ENCODE results near the gene AHDC1. TPM values are rescaled to one million over a fixed set of nuclear protein-coding genes. Genes with fewer than 3 reads are reported as not detected.

AHDC1 gene
- polyA plus RNA-seq, 1 donor (not counting 4 experiments of a cell fraction or from before 2014, with no cell fraction given): 4.2 TPM

GRCh38 chr1:27551170-27551952 is 52.6 kb downstream of the AHDC1 start:
- Histone ChIP-seq H3K36me3 (ENCODE audit: control insufficient read depth in 2 of 2, extremely low read depth in 1 of 2, insufficient read depth in 2 of 2, low read length in 2 of 2) (peaks cover 18 to 23% of the 10 kb centered on the region in 2 experiments), H3K4me2 (ENCODE audit: control insufficient read depth, extremely low read depth, insufficient read depth, low read depth, low read length) (no peak overlapping the region)
- dilution Hi-C loops (cut with MboI; ENCODE audit: extremely low pct_ligation_motif_present, low sequenced_read_pairs): no loop called here

GRCh38 chr1:27550510-27551169 is 53.3 kb downstream of the AHDC1 start:
- H3K4me2 ChIP-seq (ENCODE audit: control insufficient read depth, extremely low read depth, insufficient read depth, low read depth, low read length): no peak overlapping the region
- H2AFZ ChIP-seq (ENCODE audit: control insufficient read depth, low read length): no peak overlapping the region
- no peaks in the 10 kb centered on the region for H3K9me1 ChIP-seq (ENCODE audit: control insufficient read depth, extremely low read depth, insufficient read depth, low read length)
- H3K79me2 ChIP-seq (ENCODE audit: control insufficient read depth, insufficient read depth, low read length): peaks cover 2% of the 10 kb centered on the region
- DNase-seq (ENCODE audit: low read depth, low spot score): no peak
- no peaks in the 10 kb centered on the region for H3K27me3 ChIP-seq (ENCODE audit: control insufficient read depth, extremely low read depth, insufficient read depth, low read length)
- H3K27ac ChIP-seq (ENCODE audit: control insufficient read depth, insufficient read depth, low read length): no peak overlapping the region
- H3K4me1 ChIP-seq (ENCODE audit: control insufficient read depth, extremely low read depth, insufficient read depth, low read length): no peaks in the 10 kb centered on the region
- TF ChIP-seq, protein P1, sequence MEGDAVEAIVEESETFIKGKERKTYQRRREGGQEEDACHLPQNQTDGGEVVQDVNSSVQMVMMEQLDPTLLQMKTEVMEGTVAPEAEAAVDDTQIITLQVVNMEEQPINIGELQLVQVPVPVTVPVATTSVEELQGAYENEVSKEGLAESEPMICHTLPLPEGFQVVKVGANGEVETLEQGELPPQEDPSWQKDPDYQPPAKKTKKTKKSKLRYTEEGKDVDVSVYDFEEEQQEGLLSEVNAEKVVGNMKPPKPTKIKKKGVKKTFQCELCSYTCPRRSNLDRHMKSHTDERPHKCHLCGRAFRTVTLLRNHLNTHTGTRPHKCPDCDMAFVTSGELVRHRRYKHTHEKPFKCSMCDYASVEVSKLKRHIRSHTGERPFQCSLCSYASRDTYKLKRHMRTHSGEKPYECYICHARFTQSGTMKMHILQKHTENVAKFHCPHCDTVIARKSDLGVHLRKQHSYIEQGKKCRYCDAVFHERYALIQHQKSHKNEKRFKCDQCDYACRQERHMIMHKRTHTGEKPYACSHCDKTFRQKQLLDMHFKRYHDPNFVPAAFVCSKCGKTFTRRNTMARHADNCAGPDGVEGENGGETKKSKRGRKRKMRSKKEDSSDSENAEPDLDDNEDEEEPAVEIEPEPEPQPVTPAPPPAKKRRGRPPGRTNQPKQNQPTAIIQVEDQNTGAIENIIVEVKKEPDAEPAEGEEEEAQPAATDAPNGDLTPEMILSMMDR (optimal IDR thresholded peaks at IDR 0.05 in 1 of 3, IDR thresholded peaks at IDR 0.05 in 1 of 3, conservative IDR thresholded peaks at IDR 0.05 in 1 of 3; ENCODE audit: extremely low read depth in 1 of 3, insufficient read depth in 2 of 3, low read length in 3 of 3): no peak
- TF ChIP-seq EZH2 (IDR thresholded peaks at IDR 0.05; ENCODE audit: low read length): no peak
- dilution Hi-C loops (cut with MboI; ENCODE audit: extremely low pct_ligation_motif_present, low sequenced_read_pairs): no loop called here
- no peaks in the 10 kb centered on the region for H4K20me1 ChIP-seq (ENCODE audit: control insufficient read depth, extremely low read depth, insufficient read depth, low read length)
- H3K4me3 ChIP-seq (ENCODE audit: control insufficient read depth in 2 of 3, extremely low read depth in 1 of 3, insufficient read depth in 2 of 3, low read depth in 1 of 3, low read length in 3 of 3): no peak overlapping the region
- no peak overlapping the region for H3K9ac ChIP-seq (ENCODE audit: control insufficient read depth, extremely low read depth, insufficient read depth, low read length)
- FAIRE-seq: no peak
- H3K9me3 ChIP-seq (ENCODE audit: control insufficient read depth, low read depth, low read length): no peaks in the 10 kb centered on the region
- peaks cover 22 to 23% of the 10 kb centered on the region in 2 experiments for H3K36me3 ChIP-seq (ENCODE audit: control insufficient read depth in 2 of 2, extremely low read depth in 1 of 2, insufficient read depth in 2 of 2, low read length in 2 of 2)

More at GRCh38 chr1:27551170-27551952, 52.6 kb downstream of the AHDC1 start:
- no peak for TF ChIP-seq EZH2 (IDR thresholded peaks at IDR 0.05; ENCODE audit: low read length)
- TF ChIP-seq, protein P1 (optimal IDR thresholded peaks at IDR 0.05 in 1 of 3, IDR thresholded peaks at IDR 0.05 in 1 of 3, conservative IDR thresholded peaks at IDR 0.05 in 1 of 3; ENCODE audit: extremely low read depth in 1 of 3, insufficient read depth in 2 of 3, low read length in 3 of 3): no peak
- Histone ChIP-seq H3K4me3 (ENCODE audit: control insufficient read depth in 2 of 3, extremely low read depth in 1 of 3, insufficient read depth in 2 of 3, low read depth in 1 of 3, low read length in 3 of 3) (no peak overlapping the region), H3K9me3 (ENCODE audit: control insufficient read depth, low read depth, low read length) (no peaks in the 10 kb centered on the region), H3K79me2 (ENCODE audit: control insufficient read depth, insufficient read depth, low read length) (peaks cover 2% of the 10 kb centered on the region), H4K20me1 (ENCODE audit: control insufficient read depth, extremely low read depth, insufficient read depth, low read length) (no peaks in the 10 kb centered on the region), H3K27me3 (ENCODE audit: control insufficient read depth, extremely low read depth, insufficient read depth, low read length) (no peaks in the 10 kb centered on the region), H3K27ac (ENCODE audit: control insufficient read depth, insufficient read depth, low read length) (no peak overlapping the region), H3K9ac (ENCODE audit: control insufficient read depth, extremely low read depth, insufficient read depth, low read length) (no peak overlapping the region), H3K9me1 (ENCODE audit: control insufficient read depth, extremely low read depth, insufficient read depth, low read length) (no peaks in the 10 kb centered on the region), H2AFZ (ENCODE audit: control insufficient read depth, low read length) (no peak overlapping the region), H3K4me1 (ENCODE audit: control insufficient read depth, extremely low read depth, insufficient read depth, low read length) (no peaks in the 10 kb centered on the region)
- FAIRE-seq (no peak), DNase-seq (ENCODE audit: low read depth, low spot score) (no peak)
